GM06990 (cell line): ENCODE measurements around the gene APOL3.
A peak's percentile ranks its signal among the peaks of the same experiment; 100 is the strongest.

Source experiments
- DNase-seq: peaks from one replicate; pipeline ENCODE4 v3.0.0-alpha.2; 2011; ENCODE audit not compliant: insufficient read length; ENCODE audit errors: extremely low read depth
- H3K27me3 ChIP-seq: replicated peaks from 2 replicates; pipeline ENCODE4 v1.6.0; 2011; ENCODE audit warnings: low read length; ENCODE audit not compliant: control insufficient read depth, insufficient read depth
- H3K36me3 ChIP-seq: 2 replicates; pipeline ENCODE4 v1.5.1; 2011; ENCODE audit warnings: low read length; ENCODE audit not compliant: control insufficient read depth, insufficient read depth
- H3K4me3 ChIP-seq: replicated peaks from 2 replicates; pipeline ENCODE4 v1.5.1; 2011; ENCODE audit warnings: low read depth, mild to moderate bottlenecking, control low read depth, low read length
- CTCF ChIP-seq: IDR thresholded peaks from 2 replicates; pipeline ENCODE4 v1.5.1; 2011; ENCODE audit warnings: low read length, control low read depth, mild to moderate bottlenecking, inconsistent platforms; ENCODE audit not compliant: insufficient read depth, poor library complexity, severe bottlenecking

APOL3 gene

GRCh38 chr22:36198536-36198935, 38.0 kb upstream of the APOL3 start:
- DNase-seq: no peak
- TF ChIP-seq CTCF: no peak
- H3K4me3 ChIP-seq: no peak overlapping the region

GRCh38 chr22:36197514-36198146, 37.1 kb upstream of the APOL3 start:
- H3K27me3 ChIP-seq: no peaks in the 10 kb centered on the region
- H3K4me3 ChIP-seq: no peak overlapping the region
- DNase-seq: no peak
- no peaks in the 10 kb centered on the region for H3K36me3 ChIP-seq
- no peak for TF ChIP-seq CTCF

More at GRCh38 chr22:36198536-36198935, 38.0 kb upstream of the APOL3 start:
- Histone ChIP-seq H3K27me3 (no peaks in the 10 kb centered on the region), H3K36me3 (no peaks in the 10 kb centered on the region)

GRCh38 chr22:36197065-36197440, 36.5 kb upstream of the APOL3 start:
- no peak for DNase-seq
- Histone ChIP-seq H3K4me3 (no peak overlapping the region), H3K27me3 (no peaks in the 10 kb centered on the region), H3K36me3 (no peaks in the 10 kb centered on the region)
- TF ChIP-seq CTCF: no peak

GRCh38 chr22:36196254-36197064, 35.9 kb upstream of the APOL3 start:
- no peak for DNase-seq
- no peaks in the 10 kb centered on the region for H3K36me3 ChIP-seq
- TF ChIP-seq CTCF: no peak
- H3K27me3 ChIP-seq: no peaks in the 10 kb centered on the region; the same call in 1 of the 2 replicates
- H3K4me3 ChIP-seq: no peak overlapping the region

GRCh38 chr22:36194971-36195370, 34.4 kb upstream of the APOL3 start:
- no peak for DNase-seq
- TF ChIP-seq CTCF: peak; percentile 73
- no peaks in the 10 kb centered on the region; the same call in 1 of the 2 replicates for H3K27me3 ChIP-seq
- H3K36me3 ChIP-seq: no peaks in the 10 kb centered on the region
- H3K4me3 ChIP-seq: no peak overlapping the region
